CD14-positive monocyte (primary cell): Measurements from ENCODE around the gene UBE2U. TPM values are rescaled to one million over a fixed set of nuclear protein-coding genes. Genes with fewer than 3 reads are reported as not detected.
"Not testable (repeated sequence)": the region's sequence is repeated elsewhere in the genome, so short reads cannot be mapped to it uniquely, and the experiment has no call there.

Experiments
- DNase-seq, 3 donors: peaks; one replicate each; pipeline ENCODE4 v3.0.0-alpha.2; 2011 to 2022
- H2AFZ ChIP-seq: 2 replicates; pipeline ENCODE4 v1.6.0; 2012; ENCODE audit warnings: mild to moderate bottlenecking, low read depth, low read length, inconsistent platforms; ENCODE audit not compliant: insufficient read depth, poor library complexity, severe bottlenecking
- H3K27ac ChIP-seq, 2 donors: 1 replicate in 1 of 2; 2 replicates in 1 of 2; pipeline ENCODE4 v1.5.1; 2012 to 2013; ENCODE audit warnings: low read length in 2 of 2, control low read depth in 1 of 2, inconsistent platforms in 1 of 2, low read depth in 1 of 2, mild to moderate bottlenecking in 1 of 2
- H3K27me3 ChIP-seq, 2 donors: one replicate each; pipeline versions ENCODE4 v1.6.0 to v1.6.1; 2011 to 2013; ENCODE audit warnings: low read length in 2 of 2; ENCODE audit not compliant: control insufficient read depth in 2 of 2, insufficient read depth in 2 of 2
- H3K36me3 ChIP-seq, 2 donors: replicated peaks in 1 of 2; 1 replicate in 1 of 2; 2 replicates in 1 of 2; pipeline versions ENCODE4 v1.5.1 to v1.6.1; 2012 to 2013; ENCODE audit warnings: low read length in 2 of 2, control low read depth in 1 of 2, inconsistent platforms in 1 of 2, mild to moderate bottlenecking in 1 of 2; ENCODE audit not compliant: insufficient read depth in 2 of 2, control insufficient read depth in 1 of 2
- H3K4me1 ChIP-seq, 2 donors: 1 replicate in 1 of 2; 2 replicates in 1 of 2; pipeline versions ENCODE4 v1.5.1 to v1.6.1; 2012 to 2013; ENCODE audit warnings: low read length in 2 of 2, control low read depth in 1 of 2, inconsistent platforms in 1 of 2, mild to moderate bottlenecking in 1 of 2, moderate library complexity in 1 of 2; ENCODE audit not compliant: insufficient read depth in 2 of 2, control insufficient read depth in 1 of 2
- H3K4me2 ChIP-seq: replicated peaks from 2 replicates; pipeline ENCODE3; 2012; ENCODE audit warnings: low read length, moderate library complexity, mild to moderate bottlenecking; ENCODE audit not compliant: poor library complexity, severe bottlenecking; ENCODE audit errors: extremely low read depth
- H3K4me3 ChIP-seq, 3 experiments: fragments of 200-600 bp in 1 of 3; sonication (generic) in 1 of 3; replicated peaks in 1 of 3; 1 replicate in 2 of 3; 2 replicates in 1 of 3; pipeline ENCODE4 v1.5.1; 2011 to 2013; ENCODE audit warnings: low read length in 3 of 3, mild to moderate bottlenecking in 3 of 3, control low read depth in 2 of 3, low read depth in 2 of 3, inconsistent platforms in 1 of 3, moderate library complexity in 1 of 3
- H3K79me2 ChIP-seq: 2 replicates; pipeline ENCODE4 v1.6.0; 2012; ENCODE audit warnings: mild to moderate bottlenecking, control low read depth, inconsistent platforms, low read length, moderate library complexity; ENCODE audit not compliant: insufficient read depth
- H3K9ac ChIP-seq: 2 replicates; pipeline ENCODE4 v1.6.0; 2017; ENCODE audit warnings: low read length, mild to moderate bottlenecking; ENCODE audit not compliant: insufficient read depth, poor library complexity, severe bottlenecking
- H3K9me3 ChIP-seq, 2 donors: replicated peaks in 1 of 2; 1 replicate in 1 of 2; 2 replicates in 1 of 2; pipeline versions ENCODE4 v1.5.1 to v1.6.1; 2012 to 2013; ENCODE audit warnings: low read length in 2 of 2, control low read depth in 1 of 2; ENCODE audit not compliant: control insufficient read depth in 1 of 2, insufficient read depth in 1 of 2
- H4K20me1 ChIP-seq: 2 replicates; pipeline ENCODE4 v1.6.0; 2012; ENCODE audit warnings: mild to moderate bottlenecking, low read length, control low read depth, moderate library complexity; ENCODE audit not compliant: insufficient read depth
- H3K27ac Mint-ChIP-seq, 7 donors: one replicate each; pipeline ENCODE4 v1.8.0; 2020; ENCODE audit warnings: mild to moderate bottlenecking in 7 of 7, mixed read lengths in 7 of 7, moderate library complexity in 6 of 7, inconsistent platforms in 2 of 7
- H3K27me3 Mint-ChIP-seq, 3 donors: one replicate each; pipeline ENCODE4 v1.8.0; 2021 to 2022; ENCODE audit warnings: low read depth in 3 of 3, mild to moderate bottlenecking in 3 of 3, mixed read lengths in 3 of 3, moderate library complexity in 3 of 3, inconsistent platforms in 1 of 3
- H3K36me3 Mint-ChIP-seq, 2 donors: one replicate each; pipeline ENCODE4 v1.8.0; 2020; ENCODE audit warnings: mixed read lengths in 2 of 2, inconsistent platforms in 1 of 2, mild to moderate bottlenecking in 1 of 2
- H3K4me1 Mint-ChIP-seq: one replicate; pipeline ENCODE4 v1.8.0; 2020; ENCODE audit warnings: mild to moderate bottlenecking, mixed read lengths
- H3K4me3 Mint-ChIP-seq, 2 donors: one replicate each; pipeline ENCODE4 v1.8.0; 2020; ENCODE audit warnings: mild to moderate bottlenecking in 2 of 2, mixed read lengths in 2 of 2, moderate library complexity in 1 of 2
- H3K9me3 Mint-ChIP-seq, 7 donors: one replicate each; pipeline ENCODE4 v1.8.0; 2020 to 2022; ENCODE audit warnings: mixed read lengths in 7 of 7, mild to moderate bottlenecking in 6 of 7, moderate library complexity in 6 of 7, inconsistent platforms in 2 of 7
- WGBS: methylation state at CpG from one replicate; pipeline ENCODE4 v1.1.5; 2013; ENCODE audit warnings: missing lambda C conversion rate; ENCODE audit not compliant: insufficient coverage; 5-methylcytosine and 5-hydroxymethylcytosine counted together
- intact Hi-C, 2 donors: fragments of 100-400 bp; cut with micrococcal nuclease; formaldehyde crosslinking; loops; one replicate each; pipeline versions ENCODE4 v1.15.0 to v1.15.1; 2023
- polyA plus RNA-seq, 3 donors: library from polyadenylated mRNA; depleted of rRNA in 1 of 3; unstranded in 2 of 3; stranded (reverse) in 1 of 3; fragments of 300-500 nt in 2 of 3; fragments of >200 nt in 1 of 3; fragmentation: Illumina TruSeq in 2 of 3; gene quantifications; 1 replicate in 2 of 3; 2 replicates in 1 of 3; pipeline ENCODE4 v1.2.3, GENCODE V29; 2012 to 2021
- TF ChIP-seq, protein P1 (sequence below): fragments of 200-600 bp; IDR thresholded peaks from one replicate; pipeline ENCODE4 v1.8.0; 2022; ENCODE audit warnings: antibody characterized with exemption, mild to moderate bottlenecking

The UBE2U gene
- polyA plus RNA-seq, 3 donors = not detected

DNA sequence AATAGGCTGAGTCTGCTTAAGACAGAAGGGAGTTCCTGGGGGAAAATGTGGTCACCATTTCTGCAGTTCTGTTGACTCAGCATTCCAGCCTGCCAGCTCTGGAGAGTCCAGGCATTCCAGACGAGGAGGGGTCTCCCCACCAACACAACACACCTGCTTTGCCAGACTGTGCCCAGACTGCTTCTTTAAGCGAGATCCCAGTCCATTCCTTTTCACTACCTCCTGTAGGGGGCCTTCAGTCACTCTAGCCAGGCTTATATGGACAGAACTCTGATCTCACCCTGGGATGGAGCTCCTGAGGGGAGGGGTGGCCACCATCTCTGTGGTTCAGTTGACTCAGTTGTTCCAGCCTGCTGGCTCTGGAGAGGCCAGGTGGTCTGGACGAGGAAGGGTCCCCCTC, 48.5 kb downstream of the UBE2U start:
- H3K9me3 Mint-ChIP-seq = peaks cover 0 to 5% (median 2%) of the 10 kb centered on the region in 7 donors
- Histone ChIP-seq H3K27me3 (no peaks in the 10 kb centered on the region), H3K9me3 (no peaks in the 10 kb centered on the region), H3K9ac (no peak overlapping the region), H3K4me1 (no peaks in the 10 kb centered on the region), H3K79me2 (no peaks in the 10 kb centered on the region), H2AFZ (no peak overlapping the region), H3K27ac (no peak overlapping the region), H3K4me3 (no peak overlapping the region), H3K36me3 (no peaks in the 10 kb centered on the region), H4K20me1 (no peaks in the 10 kb centered on the region), H3K4me2 (no peak overlapping the region)
- H3K27ac Mint-ChIP-seq = no peak overlapping the region
- peaks cover 3% of the 10 kb centered on the region for H3K4me1 Mint-ChIP-seq
- no peak for DNase-seq
- 89% methylated on average over 2 of the region's 3 CpGs for WGBS
- TF ChIP-seq, protein P1, sequence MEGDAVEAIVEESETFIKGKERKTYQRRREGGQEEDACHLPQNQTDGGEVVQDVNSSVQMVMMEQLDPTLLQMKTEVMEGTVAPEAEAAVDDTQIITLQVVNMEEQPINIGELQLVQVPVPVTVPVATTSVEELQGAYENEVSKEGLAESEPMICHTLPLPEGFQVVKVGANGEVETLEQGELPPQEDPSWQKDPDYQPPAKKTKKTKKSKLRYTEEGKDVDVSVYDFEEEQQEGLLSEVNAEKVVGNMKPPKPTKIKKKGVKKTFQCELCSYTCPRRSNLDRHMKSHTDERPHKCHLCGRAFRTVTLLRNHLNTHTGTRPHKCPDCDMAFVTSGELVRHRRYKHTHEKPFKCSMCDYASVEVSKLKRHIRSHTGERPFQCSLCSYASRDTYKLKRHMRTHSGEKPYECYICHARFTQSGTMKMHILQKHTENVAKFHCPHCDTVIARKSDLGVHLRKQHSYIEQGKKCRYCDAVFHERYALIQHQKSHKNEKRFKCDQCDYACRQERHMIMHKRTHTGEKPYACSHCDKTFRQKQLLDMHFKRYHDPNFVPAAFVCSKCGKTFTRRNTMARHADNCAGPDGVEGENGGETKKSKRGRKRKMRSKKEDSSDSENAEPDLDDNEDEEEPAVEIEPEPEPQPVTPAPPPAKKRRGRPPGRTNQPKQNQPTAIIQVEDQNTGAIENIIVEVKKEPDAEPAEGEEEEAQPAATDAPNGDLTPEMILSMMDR = no peak
- no peaks in the 10 kb centered on the region for H3K36me3 Mint-ChIP-seq
- no peak overlapping the region for H3K4me3 Mint-ChIP-seq
- intact Hi-C loops = no loop called here
- peaks cover 0 to 12% (median 5%) of the 10 kb centered on the region in 3 donors for H3K27me3 Mint-ChIP-seq

DNA sequence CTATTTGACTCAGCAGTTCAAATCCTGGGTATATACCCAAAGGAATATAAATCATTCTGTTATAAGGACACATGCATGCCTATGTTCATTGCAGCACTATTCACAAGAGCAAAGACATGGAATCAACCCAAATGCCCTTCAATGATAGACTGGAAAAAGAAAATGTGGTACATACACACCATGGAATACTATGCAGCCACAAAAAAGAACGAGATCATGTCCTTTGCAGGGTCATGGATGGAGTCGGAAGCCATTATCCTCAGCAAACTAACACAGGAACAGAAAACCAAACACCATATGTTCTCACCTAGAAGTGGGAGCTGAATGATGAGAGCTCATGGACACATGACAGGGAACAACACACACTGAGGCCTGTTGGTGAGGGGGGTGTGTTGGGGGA, 53.8 kb downstream of the UBE2U start:
- H3K9me3 Mint-ChIP-seq, H3K36me3 ChIP-seq, H3K4me3 Mint-ChIP-seq, H4K20me1 ChIP-seq, H2AFZ ChIP-seq, H3K9me3 ChIP-seq, H3K27me3 Mint-ChIP-seq, intact Hi-C loops, H3K4me1 Mint-ChIP-seq, H3K4me1 ChIP-seq, H3K9ac ChIP-seq, H3K4me2 ChIP-seq, H3K27ac ChIP-seq, H3K36me3 Mint-ChIP-seq, H3K27me3 ChIP-seq, H3K79me2 ChIP-seq, H3K27ac Mint-ChIP-seq, H3K4me3 ChIP-seq, DNase-seq: not testable (repeated sequence)
- no CpG with 5 or more reads among the region's 2 CpGs for whole genome bisulfite sequencing

DNA sequence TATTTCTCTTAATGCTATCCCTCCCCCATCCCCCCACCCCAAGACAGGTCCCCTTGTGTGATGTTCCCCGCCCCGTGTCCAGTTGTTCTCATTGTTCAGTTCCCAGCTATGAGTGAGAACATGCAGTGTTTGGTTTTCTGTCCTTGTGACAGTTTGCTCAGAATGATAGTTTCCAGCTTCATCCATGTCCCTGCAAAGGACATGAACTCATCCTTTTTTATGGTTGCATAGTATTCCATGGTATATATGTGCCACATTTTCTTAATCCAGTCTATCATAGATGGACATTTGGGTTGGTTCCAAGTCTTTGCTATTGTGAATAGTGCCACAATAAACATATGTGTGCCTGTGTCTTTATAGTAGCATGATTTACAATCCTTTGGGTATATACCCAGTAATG, 55.0 kb downstream of the UBE2U start:
- H3K36me3 Mint-ChIP-seq, H3K9me3 Mint-ChIP-seq, H3K36me3 ChIP-seq, H3K4me1 Mint-ChIP-seq, H3K4me2 ChIP-seq, DNase-seq, H3K27me3 Mint-ChIP-seq, H3K4me1 ChIP-seq, H3K79me2 ChIP-seq, H3K27me3 ChIP-seq, H3K9me3 ChIP-seq, H3K4me3 Mint-ChIP-seq, H4K20me1 ChIP-seq, H3K27ac ChIP-seq, H3K9ac ChIP-seq, H3K27ac Mint-ChIP-seq, intact Hi-C loops, H3K4me3 ChIP-seq, H2AFZ ChIP-seq: not testable (repeated sequence)
- no CpG with 5 or more reads among the region's 2 CpGs for WGBS
